ENCODE results near the gene SLC1A6. TPM values are rescaled to one million over a fixed set of nuclear protein-coding genes. Genes with fewer than 3 reads are reported as not detected.
"Not testable (repeated sequence)": the region's sequence is repeated elsewhere in the genome, so short reads cannot be mapped to it uniquely, and the experiment has no call there.

Gene SLC1A6
- polyA plus RNA-seq, 1 donor from 2014 or later: 46.6 TPM

- TF ChIP-seq EP300 (conservative IDR thresholded peaks at IDR 0.05; ENCODE audit: poor library complexity, severe bottlenecking) (no peak), REST (IDR thresholded peaks at IDR 0.05; ENCODE audit: borderline replicate concordance) (no peak), SMC3 (conservative IDR thresholded peaks at IDR 0.05; ENCODE audit: poor library complexity) (no peak), EZH2 (IDR thresholded peaks at IDR 0.05; ENCODE audit: borderline replicate concordance, insufficient read depth, low read length, poor library complexity, severe bottlenecking) (no peak), TAF1 (IDR thresholded peaks at IDR 0.05; ENCODE audit: low read depth) (no peak), MXI1 (conservative IDR thresholded peaks at IDR 0.05; ENCODE audit: poor library complexity, severe bottlenecking) (no peak), POLR2AphosphoS5 (IDR thresholded peaks at IDR 0.05) (no peak), RAD21 (conservative IDR thresholded peaks at IDR 0.05) (no peak)
- TF ChIP-seq, protein P1, sequence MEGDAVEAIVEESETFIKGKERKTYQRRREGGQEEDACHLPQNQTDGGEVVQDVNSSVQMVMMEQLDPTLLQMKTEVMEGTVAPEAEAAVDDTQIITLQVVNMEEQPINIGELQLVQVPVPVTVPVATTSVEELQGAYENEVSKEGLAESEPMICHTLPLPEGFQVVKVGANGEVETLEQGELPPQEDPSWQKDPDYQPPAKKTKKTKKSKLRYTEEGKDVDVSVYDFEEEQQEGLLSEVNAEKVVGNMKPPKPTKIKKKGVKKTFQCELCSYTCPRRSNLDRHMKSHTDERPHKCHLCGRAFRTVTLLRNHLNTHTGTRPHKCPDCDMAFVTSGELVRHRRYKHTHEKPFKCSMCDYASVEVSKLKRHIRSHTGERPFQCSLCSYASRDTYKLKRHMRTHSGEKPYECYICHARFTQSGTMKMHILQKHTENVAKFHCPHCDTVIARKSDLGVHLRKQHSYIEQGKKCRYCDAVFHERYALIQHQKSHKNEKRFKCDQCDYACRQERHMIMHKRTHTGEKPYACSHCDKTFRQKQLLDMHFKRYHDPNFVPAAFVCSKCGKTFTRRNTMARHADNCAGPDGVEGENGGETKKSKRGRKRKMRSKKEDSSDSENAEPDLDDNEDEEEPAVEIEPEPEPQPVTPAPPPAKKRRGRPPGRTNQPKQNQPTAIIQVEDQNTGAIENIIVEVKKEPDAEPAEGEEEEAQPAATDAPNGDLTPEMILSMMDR (IDR thresholded peaks at IDR 0.05; ENCODE audit: poor library complexity, severe bottlenecking): no peak
- Histone ChIP-seq H3K9me3 (ENCODE audit: low read length) (no peaks in the 10 kb centered on the region), H3K4me3 (ENCODE audit: low read length) (no peak overlapping the region), H3K27ac (ENCODE audit: low read length) (no peak overlapping the region), H3K9ac (ENCODE audit: low read length) (no peak overlapping the region), H3K4me2 (ENCODE audit: low read length) (no peak overlapping the region), H3K27me3 (ENCODE audit: insufficient read depth, low read depth, low read length) (peaks cover 4% of the 10 kb centered on the region), H2AFZ (ENCODE audit: low read depth, low read length) (no peak overlapping the region), H3F3A (ENCODE audit: insufficient read depth, low read length, poor library complexity, severe bottlenecking) (no peaks in the 10 kb centered on the region), H4K20me1 (ENCODE audit: insufficient read depth) (no peaks in the 10 kb centered on the region), H3K36me3 (ENCODE audit: insufficient read depth, low read length) (no peaks in the 10 kb centered on the region), H3K79me2 (replicated peaks; ENCODE audit: insufficient read depth, low read length) (no peaks in the 10 kb centered on the region), H3K9me2 (ENCODE audit: insufficient read depth, low read length) (no peaks in the 10 kb centered on the region)
Observed at GRCh38 chr19:15021286-15022007, 41.8 kb upstream of the SLC1A6 start.

DNA sequence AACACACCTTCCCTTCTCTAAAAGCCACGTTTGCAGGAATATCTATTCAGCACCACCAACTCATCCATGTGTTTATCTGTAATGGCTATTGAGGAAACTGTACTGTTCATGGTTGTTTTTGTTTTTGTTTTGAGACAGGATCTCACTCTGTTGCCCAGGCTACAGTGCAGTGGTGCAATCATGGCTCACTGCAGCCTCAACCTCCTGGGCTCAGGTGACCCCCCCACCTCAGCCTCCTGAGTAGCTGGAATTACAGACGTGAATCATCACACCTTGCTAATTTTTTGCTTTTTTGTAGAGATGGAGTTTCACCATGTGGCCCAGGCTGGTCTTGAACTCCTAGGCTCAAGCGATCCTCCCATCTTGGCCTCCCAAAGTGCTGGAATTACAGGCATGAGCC is 39.2 kb upstream of the SLC1A6 start:
- not testable (repeated sequence) for H3F3A ChIP-seq (ENCODE audit: insufficient read depth, low read length, poor library complexity, severe bottlenecking); H3K4me3 ChIP-seq (ENCODE audit: low read length); H3K36me3 ChIP-seq (ENCODE audit: insufficient read depth, low read length); H4K20me1 ChIP-seq (ENCODE audit: insufficient read depth); H3K4me2 ChIP-seq (ENCODE audit: low read length); H3K9me3 ChIP-seq (ENCODE audit: low read length); H2AFZ ChIP-seq (ENCODE audit: low read depth, low read length); H3K27ac ChIP-seq (ENCODE audit: low read length); H3K9ac ChIP-seq (ENCODE audit: low read length); H3K79me2 ChIP-seq (replicated peaks; ENCODE audit: insufficient read depth, low read length); H3K9me2 ChIP-seq (ENCODE audit: insufficient read depth, low read length)
- H3K27me3 ChIP-seq (ENCODE audit: insufficient read depth, low read depth, low read length): peaks cover 15% of the 10 kb centered on the region

All from neural cell (in vitro differentiated cells).